BLaER1 (cell line): ENCODE results near the gene LHFPL6.

Source experiments
- H3K27ac ChIP-seq: shearing (Covaris generic); formaldehyde crosslinking; 2 replicates; pipeline ENCODE4 v1.8.1; 2022
- H3K27me3 ChIP-seq: shearing (Covaris generic); formaldehyde crosslinking; 2 replicates; pipeline ENCODE4 v1.8.1; 2022
- H3K36me3 ChIP-seq: shearing (Covaris generic); formaldehyde crosslinking; 2 replicates; pipeline ENCODE4 v1.8.1; 2022
- H3K4me1 ChIP-seq: shearing (Covaris generic); formaldehyde crosslinking; 2 replicates; pipeline ENCODE4 v1.8.1; 2022
- H3K4me2 ChIP-seq: shearing (Covaris generic); formaldehyde crosslinking; 2 replicates; pipeline ENCODE4 v1.8.1; 2022
- H3K4me3 ChIP-seq: shearing (Covaris generic); formaldehyde crosslinking; 2 replicates; pipeline ENCODE4 v1.8.1; 2022
- H3K9ac ChIP-seq: shearing (Covaris generic); formaldehyde crosslinking; 2 replicates; pipeline ENCODE4 v1.8.1; 2022
- H3K9me3 ChIP-seq: shearing (Covaris generic); formaldehyde crosslinking; 2 replicates; pipeline ENCODE4 v1.8.1; 2022
- H4K20me1 ChIP-seq: shearing (Covaris generic); formaldehyde crosslinking; 2 replicates; pipeline ENCODE4 v1.8.1; 2022
- Cebpa-rat ChIP-seq: shearing (Covaris generic); IDR thresholded peaks from 2 replicates; pipeline ENCODE4 v1.8.1; 2022

Gene LHFPL6

GRCh38 chr13:39410096-39410901 lies 192.7 kb downstream of the LHFPL6 start:
- H3K4me1 ChIP-seq, result peaks cover 5% of the 10 kb centered on the region
- no peaks in the 10 kb centered on the region for H3K27me3 ChIP-seq
- H4K20me1 ChIP-seq, result no peaks in the 10 kb centered on the region
- no peaks in the 10 kb centered on the region for H3K36me3 ChIP-seq
- H3K4me3 ChIP-seq, result no peak overlapping the region
- H3K4me2 ChIP-seq, result no peak overlapping the region
- no peaks in the 10 kb centered on the region for H3K9me3 ChIP-seq
- no peak overlapping the region for H3K27ac ChIP-seq
- TF ChIP-seq Cebpa-rat, result no peak
- no peak overlapping the region for H3K9ac ChIP-seq

GRCh38 chr13:39408512-39408911 lies 194.5 kb downstream of the LHFPL6 start:
- Histone ChIP-seq H3K27me3 (no peaks in the 10 kb centered on the region), H3K9ac (no peak overlapping the region), H3K4me1 (peaks cover 5% of the 10 kb centered on the region), H3K27ac (no peak overlapping the region), H3K9me3 (no peaks in the 10 kb centered on the region), H3K4me3 (no peak overlapping the region), H3K4me2 (no peak overlapping the region), H4K20me1 (no peaks in the 10 kb centered on the region), H3K36me3 (no peaks in the 10 kb centered on the region)
- no peak for TF ChIP-seq Cebpa-rat

- no peaks in the 10 kb centered on the region for H3K36me3 ChIP-seq
- H3K27ac ChIP-seq, result no peak overlapping the region
- no peak for TF ChIP-seq Cebpa-rat
Measured at GRCh38 chr13:39407786-39408185, 195.2 kb downstream of the LHFPL6 start.

GRCh38 chr13:39407138-39407537 lies 195.9 kb downstream of the LHFPL6 start:
- Histone ChIP-seq H3K4me2 (no peak overlapping the region), H3K27me3 (no peaks in the 10 kb centered on the region), H3K4me1 (peaks cover 5% of the 10 kb centered on the region), H3K9ac (no peak overlapping the region), H3K4me3 (no peak overlapping the region), H4K20me1 (no peaks in the 10 kb centered on the region), H3K9me3 (no peaks in the 10 kb centered on the region), H3K27ac (no peak overlapping the region), H3K36me3 (no peaks in the 10 kb centered on the region)
- no peak for TF ChIP-seq Cebpa-rat

More at GRCh38 chr13:39407786-39408185, 195.2 kb downstream of the LHFPL6 start:
- Histone ChIP-seq H3K4me2 (no peak overlapping the region), H3K4me1 (peaks cover 5% of the 10 kb centered on the region), H3K27me3 (no peaks in the 10 kb centered on the region), H3K9me3 (no peaks in the 10 kb centered on the region), H3K9ac (no peak overlapping the region), H3K4me3 (no peak overlapping the region), H4K20me1 (no peaks in the 10 kb centered on the region)

GRCh38 chr13:39406688-39407087 lies 196.3 kb downstream of the LHFPL6 start:
- H3K27ac ChIP-seq, result no peak overlapping the region
- H3K36me3 ChIP-seq, result no peaks in the 10 kb centered on the region
- no peak overlapping the region for H3K4me3 ChIP-seq
- no peak for TF ChIP-seq Cebpa-rat
- H3K9ac ChIP-seq, result no peak overlapping the region
- H4K20me1 ChIP-seq, result no peaks in the 10 kb centered on the region
- no peak overlapping the region for H3K4me2 ChIP-seq
- peaks cover 5% of the 10 kb centered on the region for H3K4me1 ChIP-seq
- H3K27me3 ChIP-seq, result no peaks in the 10 kb centered on the region
- H3K9me3 ChIP-seq, result no peaks in the 10 kb centered on the region

- H3K4me1 ChIP-seq, result peaks cover 4% of the 10 kb centered on the region
- H3K4me2 ChIP-seq, result no peak overlapping the region
- H3K27ac ChIP-seq, result no peak overlapping the region
- H4K20me1 ChIP-seq, result no peaks in the 10 kb centered on the region
- H3K36me3 ChIP-seq, result no peaks in the 10 kb centered on the region
- no peak overlapping the region for H3K4me3 ChIP-seq
- H3K27me3 ChIP-seq, result no peaks in the 10 kb centered on the region
- TF ChIP-seq Cebpa-rat, result no peak
- no peak overlapping the region for H3K9ac ChIP-seq
- H3K9me3 ChIP-seq, result no peaks in the 10 kb centered on the region
Measured at GRCh38 chr13:39405596-39406205, 197.3 kb downstream of the LHFPL6 start.

- Histone ChIP-seq H4K20me1 (no peaks in the 10 kb centered on the region), H3K27me3 (no peaks in the 10 kb centered on the region), H3K4me1 (no peaks in the 10 kb centered on the region), H3K9me3 (no peaks in the 10 kb centered on the region), H3K4me2 (no peak overlapping the region), H3K27ac (no peak overlapping the region), H3K4me3 (no peak overlapping the region), H3K36me3 (no peaks in the 10 kb centered on the region), H3K9ac (no peak overlapping the region)
- TF ChIP-seq Cebpa-rat, result no peak
Measured at GRCh38 chr13:39405107-39405506, 197.9 kb downstream of the LHFPL6 start.

GRCh38 chr13:39403106-39403505 lies 199.9 kb downstream of the LHFPL6 start:
- no peak for TF ChIP-seq Cebpa-rat

GRCh38 chr13:39402221-39402970 lies 200.6 kb downstream of the LHFPL6 start:
- no peak overlapping the region for H3K4me2 ChIP-seq
- no peaks in the 10 kb centered on the region for H4K20me1 ChIP-seq
- H3K4me3 ChIP-seq, result no peak overlapping the region
- peaks cover 2% of the 10 kb centered on the region for H3K4me1 ChIP-seq
- no peak for TF ChIP-seq Cebpa-rat
- no peak overlapping the region for H3K27ac ChIP-seq
- no peaks in the 10 kb centered on the region for H3K9me3 ChIP-seq
- H3K9ac ChIP-seq, result no peak overlapping the region
- no peaks in the 10 kb centered on the region for H3K36me3 ChIP-seq
- no peaks in the 10 kb centered on the region for H3K27me3 ChIP-seq

More at GRCh38 chr13:39403106-39403505, 199.9 kb downstream of the LHFPL6 start:
- no peak overlapping the region for H3K27ac ChIP-seq
- no peak overlapping the region for H3K9ac ChIP-seq
- no peak overlapping the region for H3K4me2 ChIP-seq
- no peak overlapping the region for H3K4me3 ChIP-seq
- no peaks in the 10 kb centered on the region for H3K4me1 ChIP-seq
- no peaks in the 10 kb centered on the region for H3K9me3 ChIP-seq
- H3K27me3 ChIP-seq, result no peaks in the 10 kb centered on the region
- H4K20me1 ChIP-seq, result no peaks in the 10 kb centered on the region
- H3K36me3 ChIP-seq, result no peaks in the 10 kb centered on the region

- no peaks in the 10 kb centered on the region for H3K27me3 ChIP-seq
- no peaks in the 10 kb centered on the region for H3K9me3 ChIP-seq
- H3K4me1 ChIP-seq, result peaks cover 7% of the 10 kb centered on the region
- no peak overlapping the region for H3K4me3 ChIP-seq
- H3K36me3 ChIP-seq, result no peaks in the 10 kb centered on the region
- H3K4me2 ChIP-seq, result no peak overlapping the region
- no peaks in the 10 kb centered on the region for H4K20me1 ChIP-seq
- H3K9ac ChIP-seq, result no peak overlapping the region
- no peak overlapping the region for H3K27ac ChIP-seq
- TF ChIP-seq Cebpa-rat, result no peak
Measured at GRCh38 chr13:39401756-39402155, 201.2 kb downstream of the LHFPL6 start.
